Cardiac septum (tissue), 1 donor: ENCODE data around the gene TIE1. TPM values are rescaled to one million over a fixed set of nuclear protein-coding genes. Genes with fewer than 3 reads are reported as not detected.

ENCODE experiments used
- DNase-seq: peaks from one replicate; pipeline ENCODE4 v3.0.0-alpha.2; 2020; ENCODE audit warnings: low spot score
- intact Hi-C: fragments of 100-400 bp; cut with DNase I; formaldehyde crosslinking; loops from one replicate; pipeline ENCODE4 v1.14.0; 2022
- total RNA-seq: library from RNA; stranded (reverse); fragmentation: NEBNext Ultra II Directional; extraction: Animal tissue kit (Norgen Biotek cat#: 25700); gene quantifications from one replicate; pipeline ENCODE4 v1.2.1, GENCODE V29; 2021
- donor health status: DM: no; HTN: no; CAD: no.

The TIE1 gene
- total RNA-seq, 1 donor from 2014 or later, result 27.7 TPM

DNA sequence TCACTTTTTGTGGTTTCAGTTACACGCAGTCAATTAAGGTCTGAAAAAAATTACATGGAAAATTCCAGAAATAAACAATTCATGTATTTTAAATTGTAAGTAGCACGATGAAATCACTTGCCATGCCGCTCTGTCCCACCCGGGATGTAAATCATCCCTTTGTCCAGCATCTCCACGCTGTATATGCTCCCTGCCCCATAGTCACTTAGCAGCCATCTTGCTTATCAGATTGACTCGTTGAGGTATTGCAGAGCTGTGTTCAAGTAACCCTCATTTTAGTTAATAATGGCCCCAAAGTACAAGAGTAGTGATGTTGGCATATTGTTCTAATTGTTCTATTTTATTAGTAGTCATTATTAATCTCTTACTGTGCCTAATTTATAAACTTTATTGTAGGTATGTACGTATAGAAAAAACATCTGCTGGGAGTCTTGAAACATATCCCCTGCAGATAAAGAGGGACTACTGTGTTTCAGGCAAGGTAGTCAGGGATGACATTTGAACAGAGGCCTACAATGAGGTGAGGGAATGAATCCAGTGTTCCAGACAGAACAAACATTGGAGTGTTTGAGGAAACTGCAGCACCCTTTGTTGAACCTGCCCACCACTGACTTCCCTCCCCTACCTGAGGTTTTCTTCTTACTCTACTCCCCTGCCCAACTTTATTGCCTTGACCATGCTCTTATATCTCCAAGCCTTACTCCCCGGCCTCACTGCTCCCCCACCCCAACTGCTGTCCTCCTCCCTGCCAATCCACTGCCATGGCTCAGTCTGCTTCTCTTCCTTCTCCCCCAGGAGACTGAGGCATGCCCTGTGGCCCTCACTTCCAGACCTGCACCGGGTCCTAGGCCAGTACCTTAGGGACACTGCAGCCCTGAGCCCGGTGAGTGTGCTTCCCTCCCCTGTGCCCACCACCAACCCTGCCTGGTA, 50.9 kb downstream of the TIE1 start:
- intact Hi-C loops, result no loop called here
- peak; percentile 60 for DNase-seq

DNA sequence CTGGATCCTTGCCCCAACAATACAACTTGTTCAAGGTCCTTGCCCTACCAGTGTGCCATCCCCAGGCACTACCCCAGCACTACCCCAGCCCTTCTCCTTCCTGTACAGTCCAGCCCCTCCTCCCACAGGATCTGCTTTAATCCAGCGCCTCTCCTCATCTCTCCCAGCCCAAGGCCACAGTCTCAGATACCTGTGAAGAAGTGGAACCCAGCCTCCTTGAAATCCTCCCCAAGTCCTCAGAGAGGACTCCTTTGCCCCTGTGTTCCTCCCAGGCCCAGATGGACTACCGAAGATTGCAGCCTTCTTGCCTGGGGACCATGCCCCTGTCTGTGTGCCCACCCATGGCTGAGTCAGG, 51.5 kb downstream of the TIE1 start:
- intact Hi-C loops, result no loop called here
- peak; percentile 53 for DNase-seq

DNA sequence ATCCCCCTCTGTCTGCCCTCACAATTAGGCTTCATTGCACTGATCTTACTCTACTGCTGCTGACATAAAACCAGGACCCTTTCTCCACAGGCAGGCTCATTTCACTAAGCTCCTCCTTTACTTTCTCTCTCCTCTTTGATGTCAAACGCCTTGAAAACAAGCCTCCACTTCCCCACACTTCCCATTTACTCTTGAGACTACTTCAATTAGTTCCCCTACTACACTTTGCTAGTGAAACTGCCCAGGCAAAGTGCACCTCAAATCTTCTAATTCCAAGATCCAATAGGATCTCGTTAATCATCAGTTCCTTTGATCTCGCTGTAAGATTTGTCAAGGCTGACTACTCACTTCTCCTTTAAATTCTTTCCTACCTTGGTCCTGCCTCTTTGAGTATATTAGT, 52.1 kb downstream of the TIE1 start:
- DNase-seq, result peak; percentile 43
- intact Hi-C loops, result no loop called here

- DNase-seq, result no peak
- intact Hi-C loops, result no loop called here
Observed at GRCh38 chr1:43354471-43354870, 53.7 kb downstream of the TIE1 start.

DNA sequence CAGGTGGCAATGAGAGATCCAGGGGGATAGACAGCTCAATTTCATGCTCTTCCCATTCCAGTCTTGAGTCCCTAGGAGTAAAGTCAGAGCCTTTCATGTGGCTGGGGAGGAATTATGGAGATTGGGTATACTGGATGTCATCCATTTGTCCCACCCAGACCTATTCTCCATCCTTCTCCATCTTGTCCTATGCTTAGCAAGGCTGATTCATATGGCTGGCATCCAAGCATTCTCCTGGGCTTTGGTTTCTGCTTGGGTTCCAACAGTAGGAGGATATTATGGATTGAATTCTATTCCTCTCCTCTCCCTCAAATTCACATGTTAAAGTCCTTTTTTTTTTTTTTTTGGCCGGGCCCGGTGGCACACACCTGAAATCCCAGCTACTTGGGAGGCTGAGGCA, 54.2 kb downstream of the TIE1 start:
- intact Hi-C loops, result loop anchor here (5.0 kb wide), 1 partner anchor 118 kb away; no protein-coding TSS in a partner anchor
- DNase-seq, result peak; percentile 12

GRCh38 chr1:43357251-43357650, 56.5 kb downstream of the TIE1 start:
- intact Hi-C loops, result loop anchor here (5.0 kb wide), 1 partner anchor 120 kb away; no protein-coding TSS in a partner anchor
- no peak for DNase-seq

GRCh38 chr1:43358121-43358745, 57.5 kb downstream of the TIE1 start:
- intact Hi-C loops, result loop anchor here (5.0 kb wide), 1 partner anchor 121 kb away; no protein-coding TSS in a partner anchor
- no peak for DNase-seq

GRCh38 chr1:43358746-43359693, 58.2 kb downstream of the TIE1 start, which contains the start of gene CDC20:
CDC20 (plus strand) TSS chr1:43358981; CDS start chr1:43359216, 235 bp downstream.
- DNase-seq, result peak; percentile 99
- intact Hi-C loops, result loop anchor here (5.0 kb wide), 1 partner anchor 122 kb away; no protein-coding TSS in a partner anchor

DNA sequence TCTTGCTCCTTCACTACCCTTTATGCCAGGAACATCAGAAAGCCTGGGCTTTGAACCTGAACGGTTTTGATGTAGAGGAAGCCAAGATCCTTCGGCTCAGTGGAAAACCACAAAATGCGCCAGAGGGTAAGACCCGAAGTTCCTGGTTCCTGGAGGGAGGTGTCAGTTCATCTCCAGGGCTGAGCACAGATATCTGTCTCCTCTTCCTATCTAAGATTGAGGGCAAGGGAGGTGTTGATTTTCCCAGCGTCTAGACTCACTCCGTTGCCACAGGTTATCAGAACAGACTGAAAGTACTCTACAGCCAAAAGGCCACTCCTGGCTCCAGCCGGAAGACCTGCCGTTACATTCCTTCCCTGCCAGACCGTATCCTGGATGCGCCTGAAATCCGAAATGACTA, 58.9 kb downstream of the TIE1 start:
- intact Hi-C loops, result loop anchor here (5.0 kb wide), 1 partner anchor 122 kb away; no protein-coding TSS in a partner anchor
- no peak for DNase-seq

GRCh38 chr1:43360616-43361015, 59.8 kb downstream of the TIE1 start:
- intact Hi-C loops, result no loop called here
- no peak for DNase-seq

DNA sequence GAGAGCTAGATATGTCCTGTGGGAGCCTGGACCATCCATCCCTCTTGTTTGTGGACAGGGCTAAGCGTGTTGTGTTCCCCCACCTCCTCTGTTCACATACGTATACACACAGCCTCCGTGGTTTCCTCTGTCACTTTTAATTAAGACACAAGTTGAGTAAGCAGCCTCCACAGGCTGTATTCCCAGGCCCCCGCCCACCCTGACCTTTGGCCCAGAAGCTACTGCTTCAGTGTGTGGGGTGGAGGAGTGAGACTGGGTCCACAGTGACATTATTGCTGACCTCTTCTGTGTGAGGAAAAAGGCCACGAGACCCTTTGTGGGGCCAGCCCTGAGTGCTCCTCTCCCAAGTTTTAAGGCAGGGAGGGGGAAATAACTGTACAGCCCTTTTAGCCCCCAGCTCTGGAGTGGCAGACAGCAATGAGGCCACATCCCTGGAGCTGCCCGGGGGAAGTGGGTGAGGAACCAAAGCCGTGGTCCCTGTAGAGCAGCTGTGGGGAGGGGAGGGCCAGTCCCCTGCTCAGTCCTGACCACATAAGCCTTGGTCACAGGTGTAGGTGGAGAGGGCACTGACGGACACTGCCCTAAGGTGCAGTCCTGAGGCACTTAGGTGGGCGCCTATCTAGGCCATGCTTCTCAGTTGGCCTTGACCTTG, 62.6 kb downstream of the TIE1 start:
- no peak for DNase-seq
- intact Hi-C loops, result no loop called here

- intact Hi-C loops, result no loop called here
- no peak for DNase-seq
Observed at GRCh38 chr1:43363935-43364525, 63.2 kb downstream of the TIE1 start.

GRCh38 chr1:43365678-43366077, 64.9 kb downstream of the TIE1 start:
- no peak for DNase-seq
- intact Hi-C loops, result loop anchor here (5.0 kb wide), 1 partner anchor 87 kb away; the partner anchor contains the start of gene HYI

- DNase-seq, result no peak
- intact Hi-C loops, result loop anchor here (5.0 kb wide), 1 partner anchor 86 kb away; the partner anchor contains the start of gene HYI
Observed at GRCh38 chr1:43366179-43366578, 65.4 kb downstream of the TIE1 start.

DNA sequence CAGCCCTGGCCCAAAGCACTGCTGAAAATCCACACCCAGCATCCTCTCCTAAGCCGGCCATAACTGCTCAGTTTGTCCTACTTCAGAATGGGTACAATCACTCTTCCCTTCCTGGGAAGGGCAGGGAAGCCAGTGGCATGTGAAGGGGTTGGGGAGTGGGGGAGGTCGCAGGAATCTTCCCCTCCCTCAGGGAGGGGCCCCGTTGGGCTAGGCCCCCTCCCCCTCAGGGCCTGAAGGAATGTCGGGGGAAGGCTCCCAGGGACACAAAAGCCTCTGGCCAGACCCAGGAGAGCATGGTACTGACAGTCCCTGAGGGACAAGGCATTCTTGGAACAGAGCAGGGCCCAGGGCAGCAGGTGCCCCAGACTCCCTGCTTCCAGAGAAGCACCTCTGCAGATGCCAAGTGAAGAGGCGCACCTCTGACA, 65.8 kb downstream of the TIE1 start:
- intact Hi-C loops, result loop anchor here (5.0 kb wide), 1 partner anchor 86 kb away; the partner anchor contains the start of gene HYI
- DNase-seq, result no peak

DNA sequence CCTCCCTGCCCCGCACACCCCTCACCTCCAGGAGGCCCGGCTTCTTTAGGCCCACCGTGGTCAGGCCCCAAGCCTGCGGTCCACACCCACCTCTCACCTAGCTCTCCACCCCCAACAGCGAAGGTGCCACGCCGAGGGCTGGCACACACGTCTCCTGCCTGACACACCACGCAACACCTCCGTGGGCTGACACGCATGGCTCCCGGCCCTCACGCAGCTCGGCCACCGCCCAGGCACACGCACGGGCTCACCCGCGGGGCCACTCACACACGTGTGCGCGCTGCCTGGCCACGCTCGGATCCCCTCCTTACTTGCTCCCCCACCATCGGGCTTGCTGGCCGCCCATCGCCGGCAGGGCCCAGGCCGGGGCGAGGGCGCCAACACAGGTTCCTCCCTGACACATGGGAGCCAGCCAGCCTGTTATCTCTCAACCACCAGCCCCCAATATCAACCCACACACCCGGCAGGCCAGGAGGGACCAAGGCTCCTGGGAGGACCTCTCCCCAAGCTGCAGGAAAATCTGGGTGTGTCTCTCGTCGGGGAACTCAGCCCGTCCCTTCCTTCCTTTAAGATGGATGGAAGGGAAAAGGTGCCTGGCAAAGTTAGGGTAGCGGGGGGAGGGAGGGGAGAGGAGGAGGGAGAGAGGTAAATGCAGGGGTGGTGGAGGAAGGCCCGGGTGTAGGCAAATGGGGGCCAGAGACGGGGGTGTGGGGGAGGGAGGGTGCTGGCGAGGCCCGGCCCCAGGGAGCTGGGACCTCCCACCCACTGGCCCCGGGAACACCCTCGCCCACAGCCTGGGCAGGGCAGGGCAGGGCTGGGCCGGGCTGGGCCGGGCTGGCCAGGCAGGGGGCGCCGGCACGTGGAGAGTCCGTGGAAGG, 66.5 kb downstream of the TIE1 start:
- no peak for DNase-seq
- intact Hi-C loops, result loop anchor here (5.0 kb wide), 1 partner anchor 85 kb away; the partner anchor contains the start of gene HYI
